Liver (tissue), 9 donors: ENCODE measurements around the gene FOXM1. TPM values are rescaled to one million over a fixed set of nuclear protein-coding genes. Genes with fewer than 3 reads are reported as not detected.

ENCODE experiments used
- DNase-seq: peaks from one replicate; pipeline ENCODE4 v3.0.0-alpha.2; 2017; ENCODE audit warnings: low spot score
- H3K27ac ChIP-seq, 2 donors: one replicate each; pipeline ENCODE4 v1.7.0; 2013; ENCODE audit warnings: inconsistent platforms in 2 of 2, low read length in 2 of 2, control low read depth in 1 of 2, low read depth in 1 of 2, mild to moderate bottlenecking in 1 of 2
- H3K27me3 ChIP-seq, 4 donors: one replicate each; pipeline versions ENCODE4 v1.6.1 to v1.7.0; 2013; ENCODE audit warnings: low read length in 3 of 4, inconsistent platforms in 1 of 4, mild to moderate bottlenecking in 1 of 4, moderate library complexity in 1 of 4; ENCODE audit not compliant: control insufficient read depth in 4 of 4, insufficient read depth in 4 of 4
- H3K36me3 ChIP-seq, 4 donors: one replicate each; pipeline versions ENCODE4 v1.6.1 to v1.7.0; 2013; ENCODE audit warnings: low read length in 3 of 4, mild to moderate bottlenecking in 3 of 4, low read depth in 1 of 4, moderate library complexity in 1 of 4; ENCODE audit not compliant: control insufficient read depth in 4 of 4, insufficient read depth in 3 of 4
- H3K4me1 ChIP-seq, 4 donors: one replicate each; pipeline versions ENCODE4 v1.6.1 to v1.7.0; 2013; ENCODE audit warnings: low read length in 3 of 4, mild to moderate bottlenecking in 3 of 4, moderate library complexity in 1 of 4; ENCODE audit not compliant: control insufficient read depth in 4 of 4, insufficient read depth in 4 of 4
- H3K4me3 ChIP-seq, 3 donors: one replicate each; pipeline versions ENCODE4 v1.6.1 to v1.7.0; 2013; ENCODE audit warnings: low read length in 3 of 3, control low read depth in 1 of 3, low read depth in 1 of 3, mild to moderate bottlenecking in 1 of 3
- H3K9ac ChIP-seq, 2 donors: one replicate each; pipeline ENCODE4 v1.7.0; 2013; ENCODE audit warnings: low read length in 2 of 2, mild to moderate bottlenecking in 2 of 2, moderate library complexity in 2 of 2, control low read depth in 1 of 2, low read depth in 1 of 2
- H3K9me3 ChIP-seq, 4 donors: one replicate each; pipeline versions ENCODE4 v1.6.1 to v1.7.0; 2013; ENCODE audit warnings: low read length in 3 of 4; ENCODE audit not compliant: control insufficient read depth in 4 of 4
- EGR1 ChIP-seq, 2 donors: IDR thresholded peaks; 2 replicates each; pipeline ENCODE4 v1.6.1; 2016 to 2018; ENCODE audit warnings: antibody characterized with exemption in 2 of 2, low read depth in 2 of 2
- FOXA1 ChIP-seq: IDR thresholded peaks from 2 replicates; pipeline ENCODE4 v1.6.1; 2016; ENCODE audit warnings: antibody characterized with exemption
- FOXA2 ChIP-seq: IDR thresholded peaks from 2 replicates; pipeline ENCODE4 v1.6.1; 2016; ENCODE audit warnings: antibody characterized with exemption
- GABPA ChIP-seq, 2 donors: IDR thresholded peaks in 1 of 2; conservative IDR thresholded peaks in 1 of 2; 2 replicates each; pipeline ENCODE4 v1.6.1; 2016; ENCODE audit warnings: antibody characterized with exemption in 2 of 2, mild to moderate bottlenecking in 1 of 2, moderate library complexity in 1 of 2
- HNF4A ChIP-seq, 2 donors: conservative IDR thresholded peaks; 2 replicates each; pipeline ENCODE4 v1.6.1; 2016; ENCODE audit warnings: antibody characterized with exemption in 2 of 2, mild to moderate bottlenecking in 2 of 2
- HNF4G ChIP-seq: IDR thresholded peaks from 2 replicates; pipeline ENCODE4 v1.6.1; 2016; ENCODE audit warnings: antibody characterized with exemption
- JUND ChIP-seq, 2 donors: IDR thresholded peaks; 2 replicates each; pipeline ENCODE4 v1.6.1; 2016; ENCODE audit warnings: antibody characterized with exemption in 2 of 2
- NR2F2 ChIP-seq: IDR thresholded peaks from 2 replicates; pipeline ENCODE4 v1.6.1; 2016; ENCODE audit warnings: antibody characterized with exemption
- RAD21 ChIP-seq, 2 donors: IDR thresholded peaks; 2 replicates each; pipeline ENCODE4 v1.6.1; 2016; ENCODE audit warnings: antibody characterized with exemption in 2 of 2, mild to moderate bottlenecking in 2 of 2
- RXRA ChIP-seq, 2 donors: IDR thresholded peaks; 2 replicates each; pipeline ENCODE4 v1.6.1; 2017 to 2018; ENCODE audit warnings: antibody characterized with exemption in 2 of 2, mild to moderate bottlenecking in 1 of 2
- SP1 ChIP-seq: IDR thresholded peaks from 2 replicates; pipeline ENCODE4 v1.6.1; 2018; ENCODE audit warnings: antibody characterized with exemption, mild to moderate bottlenecking
- TAF1 ChIP-seq: conservative IDR thresholded peaks from 2 replicates; pipeline ENCODE4 v1.6.1; 2016; ENCODE audit warnings: antibody characterized with exemption, mild to moderate bottlenecking
- YY1 ChIP-seq: IDR thresholded peaks from 2 replicates; pipeline ENCODE4 v1.6.1; 2016; ENCODE audit warnings: antibody characterized with exemption, mild to moderate bottlenecking
- WGBS: extraction: QIAGEN DNeasy Blood & Tissue Kit; methylation state at CpG from one replicate; pipeline ENCODE4 v1.1.7; 2013; 5-methylcytosine and 5-hydroxymethylcytosine counted together
- polyA plus RNA-seq, 2 donors: library from polyadenylated mRNA; stranded (reverse) in 1 of 2; unstranded in 1 of 2; fragments of 200-250 nt in 1 of 2; fragments of >200 nt in 1 of 2; fragmentation: Nextera tagmentation in 1 of 2; extraction: Ambion mirVana in 1 of 2; gene quantifications; one replicate each; pipeline versions ENCODE4 v1.2.1 to v1.2.3, GENCODE V29; 2013 to 2015
- total RNA-seq, 2 donors: library from RNA; depleted of rRNA; stranded (reverse); fragments of >200 nt; gene quantifications; one replicate each; pipeline ENCODE4 v1.2.3, GENCODE V29; 2014
- TF ChIP-seq, protein P1 (sequence below): IDR thresholded peaks from 2 replicates; pipeline ENCODE4 v1.6.1; 2016; ENCODE audit warnings: antibody characterized with exemption
- TF ChIP-seq, protein P2 (sequence below): IDR thresholded peaks from 2 replicates; pipeline ENCODE4 v1.6.1; 2016; ENCODE audit warnings: antibody characterized with exemption, mild to moderate bottlenecking
- TF ChIP-seq, protein P3 (sequence below): fragments of 150-350 bp; IDR thresholded peaks from 2 replicates; pipeline ENCODE4 v1.5.1; 2017; ENCODE audit warnings: improper control_type of control experiment, low read depth, low read length; ENCODE audit not compliant: missing input control
- TF ChIP-seq, protein P4 (sequence below): IDR thresholded peaks from 2 replicates; pipeline ENCODE4 v1.6.1; 2016; ENCODE audit warnings: antibody characterized with exemption
- donor health status: healthy.
- donor health status: healthy.
- donor health status: healthy.
- donor health status: healthy.
- donor health status: healthy.

FOXM1 gene
- total and polyA plus RNA-seq, 4 donors, result 0.81 to 10.3 (median 4.6) TPM; not detected in 1

DNA sequence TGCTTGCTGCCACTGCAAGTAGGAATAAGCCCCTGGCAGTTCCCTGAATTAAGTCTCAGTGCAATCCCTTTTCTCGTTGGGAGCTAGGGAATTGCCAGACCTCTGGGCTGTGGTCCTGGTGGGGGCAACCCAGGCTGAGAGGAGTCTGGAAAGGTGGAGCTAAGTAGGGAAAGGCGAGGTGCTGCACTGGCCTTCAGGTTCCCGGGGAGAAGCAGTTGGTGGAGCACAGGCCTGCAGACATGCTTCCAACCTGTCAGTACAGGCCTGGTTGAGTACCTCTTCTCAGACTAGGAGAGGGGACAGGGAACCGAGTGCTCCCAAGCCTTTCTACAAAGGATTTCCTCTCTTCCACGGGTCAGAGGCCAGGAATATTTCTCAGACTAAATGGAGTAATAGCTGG is 43.6 kb downstream of the FOXM1 start:
- 78% methylated on average over 5 of the region's 5 CpGs for WGBS
- H3K4me1 ChIP-seq, result no peaks in the 10 kb centered on the region
- H3K36me3 ChIP-seq, result peaks cover 0 to 17% (median 11%) of the 10 kb centered on the region in 4 donors
- H3K4me3 ChIP-seq, result no peak overlapping the region
- H3K9ac ChIP-seq, result no peak overlapping the region
- no peaks in the 10 kb centered on the region for H3K9me3 ChIP-seq
- no peak for DNase-seq
- no peaks in the 10 kb centered on the region for H3K27me3 ChIP-seq
- no peak for TF ChIP-seq JUND (IDR thresholded peaks at IDR 0.05)
- TF ChIP-seq FOXA2, result no peak
- TF ChIP-seq TAF1, result no peak
- TF ChIP-seq, protein P1, sequence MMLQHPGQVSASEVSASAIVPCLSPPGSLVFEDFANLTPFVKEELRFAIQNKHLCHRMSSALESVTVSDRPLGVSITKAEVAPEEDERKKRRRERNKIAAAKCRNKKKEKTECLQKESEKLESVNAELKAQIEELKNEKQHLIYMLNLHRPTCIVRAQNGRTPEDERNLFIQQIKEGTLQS, result no peak
- TF ChIP-seq YY1, result no peak
- no peak for TF ChIP-seq EGR1 (IDR thresholded peaks at IDR 0.05; ENCODE audit: low read depth in 2 of 2)
- TF ChIP-seq FOXA1, result no peak
- no peak for TF ChIP-seq NR2F2
- TF ChIP-seq, protein P2, sequence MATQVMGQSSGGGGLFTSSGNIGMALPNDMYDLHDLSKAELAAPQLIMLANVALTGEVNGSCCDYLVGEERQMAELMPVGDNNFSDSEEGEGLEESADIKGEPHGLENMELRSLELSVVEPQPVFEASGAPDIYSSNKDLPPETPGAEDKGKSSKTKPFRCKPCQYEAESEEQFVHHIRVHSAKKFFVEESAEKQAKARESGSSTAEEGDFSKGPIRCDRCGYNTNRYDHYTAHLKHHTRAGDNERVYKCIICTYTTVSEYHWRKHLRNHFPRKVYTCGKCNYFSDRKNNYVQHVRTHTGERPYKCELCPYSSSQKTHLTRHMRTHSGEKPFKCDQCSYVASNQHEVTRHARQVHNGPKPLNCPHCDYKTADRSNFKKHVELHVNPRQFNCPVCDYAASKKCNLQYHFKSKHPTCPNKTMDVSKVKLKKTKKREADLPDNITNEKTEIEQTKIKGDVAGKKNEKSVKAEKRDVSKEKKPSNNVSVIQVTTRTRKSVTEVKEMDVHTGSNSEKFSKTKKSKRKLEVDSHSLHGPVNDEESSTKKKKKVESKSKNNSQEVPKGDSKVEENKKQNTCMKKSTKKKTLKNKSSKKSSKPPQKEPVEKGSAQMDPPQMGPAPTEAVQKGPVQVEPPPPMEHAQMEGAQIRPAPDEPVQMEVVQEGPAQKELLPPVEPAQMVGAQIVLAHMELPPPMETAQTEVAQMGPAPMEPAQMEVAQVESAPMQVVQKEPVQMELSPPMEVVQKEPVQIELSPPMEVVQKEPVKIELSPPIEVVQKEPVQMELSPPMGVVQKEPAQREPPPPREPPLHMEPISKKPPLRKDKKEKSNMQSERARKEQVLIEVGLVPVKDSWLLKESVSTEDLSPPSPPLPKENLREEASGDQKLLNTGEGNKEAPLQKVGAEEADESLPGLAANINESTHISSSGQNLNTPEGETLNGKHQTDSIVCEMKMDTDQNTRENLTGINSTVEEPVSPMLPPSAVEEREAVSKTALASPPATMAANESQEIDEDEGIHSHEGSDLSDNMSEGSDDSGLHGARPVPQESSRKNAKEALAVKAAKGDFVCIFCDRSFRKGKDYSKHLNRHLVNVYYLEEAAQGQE, result no peak
- TF ChIP-seq, protein P3, sequence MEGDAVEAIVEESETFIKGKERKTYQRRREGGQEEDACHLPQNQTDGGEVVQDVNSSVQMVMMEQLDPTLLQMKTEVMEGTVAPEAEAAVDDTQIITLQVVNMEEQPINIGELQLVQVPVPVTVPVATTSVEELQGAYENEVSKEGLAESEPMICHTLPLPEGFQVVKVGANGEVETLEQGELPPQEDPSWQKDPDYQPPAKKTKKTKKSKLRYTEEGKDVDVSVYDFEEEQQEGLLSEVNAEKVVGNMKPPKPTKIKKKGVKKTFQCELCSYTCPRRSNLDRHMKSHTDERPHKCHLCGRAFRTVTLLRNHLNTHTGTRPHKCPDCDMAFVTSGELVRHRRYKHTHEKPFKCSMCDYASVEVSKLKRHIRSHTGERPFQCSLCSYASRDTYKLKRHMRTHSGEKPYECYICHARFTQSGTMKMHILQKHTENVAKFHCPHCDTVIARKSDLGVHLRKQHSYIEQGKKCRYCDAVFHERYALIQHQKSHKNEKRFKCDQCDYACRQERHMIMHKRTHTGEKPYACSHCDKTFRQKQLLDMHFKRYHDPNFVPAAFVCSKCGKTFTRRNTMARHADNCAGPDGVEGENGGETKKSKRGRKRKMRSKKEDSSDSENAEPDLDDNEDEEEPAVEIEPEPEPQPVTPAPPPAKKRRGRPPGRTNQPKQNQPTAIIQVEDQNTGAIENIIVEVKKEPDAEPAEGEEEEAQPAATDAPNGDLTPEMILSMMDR, result no peak
- no peak for TF ChIP-seq RAD21 (IDR thresholded peaks at IDR 0.05)
- no peak for TF ChIP-seq GABPA (IDR thresholded peaks at IDR 0.05 in 1 of 2, conservative IDR thresholded peaks at IDR 0.05 in 1 of 2)
- TF ChIP-seq RXRA (IDR thresholded peaks at IDR 0.05), result no peak
- TF ChIP-seq HNF4G, result no peak
- TF ChIP-seq HNF4A (conservative IDR thresholded peaks at IDR 0.05), result no peak
- TF ChIP-seq, protein P4, sequence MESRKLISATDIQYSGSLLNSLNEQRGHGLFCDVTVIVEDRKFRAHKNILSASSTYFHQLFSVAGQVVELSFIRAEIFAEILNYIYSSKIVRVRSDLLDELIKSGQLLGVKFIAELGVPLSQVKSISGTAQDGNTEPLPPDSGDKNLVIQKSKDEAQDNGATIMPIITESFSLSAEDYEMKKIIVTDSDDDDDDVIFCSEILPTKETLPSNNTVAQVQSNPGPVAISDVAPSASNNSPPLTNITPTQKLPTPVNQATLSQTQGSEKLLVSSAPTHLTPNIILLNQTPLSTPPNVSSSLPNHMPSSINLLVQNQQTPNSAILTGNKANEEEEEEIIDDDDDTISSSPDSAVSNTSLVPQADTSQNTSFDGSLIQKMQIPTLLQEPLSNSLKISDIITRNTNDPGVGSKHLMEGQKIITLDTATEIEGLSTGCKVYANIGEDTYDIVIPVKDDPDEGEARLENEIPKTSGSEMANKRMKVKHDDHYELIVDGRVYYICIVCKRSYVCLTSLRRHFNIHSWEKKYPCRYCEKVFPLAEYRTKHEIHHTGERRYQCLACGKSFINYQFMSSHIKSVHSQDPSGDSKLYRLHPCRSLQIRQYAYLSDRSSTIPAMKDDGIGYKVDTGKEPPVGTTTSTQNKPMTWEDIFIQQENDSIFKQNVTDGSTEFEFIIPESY, result no peak
- no peak for TF ChIP-seq SP1
- no peak overlapping the region for H3K27ac ChIP-seq
